Ovary (tissue), 3 donors: ENCODE measurements around the gene LRRTM1.

Experiments
- CTCF ChIP-seq, 3 donors: fragments of 450-650 bp in 2 of 3; fragments of 200-600 bp in 1 of 3; IDR thresholded peaks; one replicate each; pipeline versions ENCODE4 v1.5.1 to v1.8.0; 2016 to 2022; ENCODE audit warnings: antibody characterized with exemption in 3 of 3, mild to moderate bottlenecking in 1 of 3
- EP300 ChIP-seq: sonication (generic); formaldehyde crosslinking; IDR thresholded peaks from one replicate; pipeline ENCODE4 v1.6.1; 2017; ENCODE audit warnings: antibody characterized with exemption
- POLR2A ChIP-seq: fragments of 450-650 bp; IDR thresholded peaks from one replicate; pipeline ENCODE4 v1.6.1; 2017; ENCODE audit warnings: antibody characterized with exemption, mild to moderate bottlenecking, moderate library complexity
- donor health status: DM: no; HTN: no; CAD: no.

DNA sequence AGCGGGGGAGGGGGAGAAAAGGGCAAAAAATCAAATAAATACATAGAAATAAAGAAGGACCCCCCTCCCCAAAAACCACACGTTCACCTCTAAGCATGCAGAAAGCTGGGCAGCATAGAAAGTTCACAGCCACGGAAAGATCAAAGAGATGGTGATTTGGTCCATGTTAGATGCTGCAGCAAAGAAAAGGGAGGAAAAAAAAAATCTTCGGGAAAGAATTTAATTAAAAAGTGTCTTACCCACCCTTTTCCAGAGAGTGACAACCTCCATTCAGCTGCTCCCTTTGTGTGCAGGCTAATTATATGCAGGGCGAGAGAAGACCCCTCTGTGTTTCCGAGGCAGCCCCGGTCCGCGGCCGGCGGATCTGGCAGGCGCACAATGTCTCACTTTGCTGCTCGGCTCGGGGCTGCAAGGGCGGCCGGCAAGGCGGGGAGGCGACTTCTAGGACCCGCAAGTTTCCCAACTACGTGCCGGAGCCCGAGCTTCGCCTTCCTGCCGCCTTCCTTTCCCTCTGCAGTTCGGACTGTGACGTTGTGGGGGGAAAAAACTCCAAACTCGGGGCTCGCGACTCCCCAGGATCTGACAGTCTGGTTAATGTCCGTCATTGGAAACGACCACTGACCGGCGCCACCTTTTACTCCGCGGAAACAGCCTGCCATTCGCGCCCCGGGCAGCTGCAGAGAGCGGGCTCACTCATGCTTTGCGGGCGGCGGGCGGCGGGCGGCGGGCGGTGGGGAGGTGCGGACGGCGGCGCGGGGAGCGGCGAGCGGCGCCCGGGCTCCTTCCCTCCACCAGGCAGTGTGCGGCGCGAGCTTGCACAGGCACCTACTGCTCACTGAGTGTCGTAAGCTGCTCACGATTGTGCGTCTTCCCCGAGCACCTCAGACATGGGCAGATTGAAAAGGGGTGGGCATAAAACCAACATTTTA is at the start of gene LRRTM1:
- no peak for TF ChIP-seq EP300
- TF ChIP-seq CTCF (IDR thresholded peaks at IDR 0.05), result no peak
- TF ChIP-seq POLR2A, result no peak
